HG02588 (cell line): ENCODE data around the gene LAPTM4A.
A peak's percentile ranks its signal among the peaks of the same experiment; 100 is the strongest.

ENCODE experiments used
- ATAC-seq: cut with Tn5 transposase; IDR thresholded peaks from one replicate; pipeline ENCODE4 v1.9.1; 2021; ENCODE audit warnings: mild to moderate bottlenecking, moderate library complexity; ENCODE audit not compliant: unreplicated experiment

LAPTM4A gene

GRCh38 chr2:19989667-19990415 lies 61.6 kb downstream of the LAPTM4A start, which contains the start of gene WDR35:
WDR35 (minus strand) TSS chr2:19990105; CDS start chr2:19990015, 90 bp downstream.
- ATAC-seq, result peak; percentile 96

- no peak for ATAC-seq
These were observed 62.1 kb downstream of the LAPTM4A start for GRCh38 chr2:19989342-19989666.

- no peak for ATAC-seq
These were observed 62.8 kb downstream of the LAPTM4A start for GRCh38 chr2:19988600-19988999.

GRCh38 chr2:19987936-19988335 lies 63.5 kb downstream of the LAPTM4A start:
- peak; percentile 65 for ATAC-seq
